SK-N-SH treated with all-trans-retinoic acid at 6 μM for 48 hours (cell line): Measurements from ENCODE around the gene CCDC88B.

Source experiments
- BACH2 ChIP-seq: fragments of 250-450 bp; sonication (Bioruptor Pico); IDR thresholded peaks from 2 replicates; pipeline ENCODE4 v1.9.0; 2021; ENCODE audit warnings: mild to moderate bottlenecking, borderline replicate concordance
- CREB5 ChIP-seq: fragments of 250-450 bp; sonication (Bioruptor Pico); IDR thresholded peaks from 2 replicates; pipeline ENCODE4 v1.5.1; 2020; ENCODE audit warnings: low read depth, mild to moderate bottlenecking, moderate library complexity
- ESRRG ChIP-seq: fragments of 250-450 bp; sonication (Bioruptor Pico); IDR thresholded peaks from 2 replicates; pipeline ENCODE4 v1.6.1; 2021; ENCODE audit warnings: mild to moderate bottlenecking
- OSR1 ChIP-seq: fragments of 250-450 bp; sonication (Bioruptor Pico); IDR thresholded peaks from 2 replicates; pipeline ENCODE4 v1.8.0; 2022; ENCODE audit warnings: moderate library complexity, mild to moderate bottlenecking, inconsistent platforms
- PATZ1 ChIP-seq: fragments of 250-450 bp; sonication (Bioruptor Pico); IDR thresholded peaks from 2 replicates; pipeline ENCODE4 v1.8.0; 2020; ENCODE audit warnings: mild to moderate bottlenecking, moderate library complexity, borderline replicate concordance
- PPARA ChIP-seq: fragments of 250-450 bp; sonication (Bioruptor Pico); IDR thresholded peaks from 2 replicates; pipeline ENCODE4 v1.5.0; 2020; ENCODE audit warnings: mild to moderate bottlenecking, borderline replicate concordance
- RARB ChIP-seq: fragments of 250-450 bp; sonication (Bioruptor Pico); IDR thresholded peaks from 2 replicates; pipeline ENCODE4 v1.8.0; 2021; ENCODE audit warnings: mild to moderate bottlenecking, moderate library complexity
- TCF4 ChIP-seq: fragments of 250-450 bp; sonication (Bioruptor Pico); IDR thresholded peaks from 2 replicates; pipeline ENCODE4 v1.8.0; 2021; ENCODE audit warnings: mild to moderate bottlenecking, moderate library complexity, borderline replicate concordance
- TOX ChIP-seq: fragments of 250-450 bp; sonication (Bioruptor Pico); IDR thresholded peaks from 2 replicates; pipeline ENCODE4 v1.8.0; 2021; ENCODE audit warnings: mild to moderate bottlenecking, moderate library complexity, borderline replicate concordance
- ZFP3 ChIP-seq: fragments of 250-450 bp; sonication (Bioruptor Pico); IDR thresholded peaks from 2 replicates; pipeline ENCODE4 v1.5.0; 2020; ENCODE audit warnings: mild to moderate bottlenecking, moderate library complexity
- ZFP30 ChIP-seq: fragments of 450-650 bp; formaldehyde crosslinking; IDR thresholded peaks from 2 replicates; pipeline ENCODE4 v1.5.0; 2022; ENCODE audit warnings: mild to moderate bottlenecking, moderate library complexity
- ZNF565 ChIP-seq: fragments of 450-650 bp; formaldehyde crosslinking; conservative IDR thresholded peaks from 2 replicates; pipeline ENCODE4 v1.5.0; 2020; ENCODE audit warnings: low read depth, mild to moderate bottlenecking, moderate library complexity
- ZNF70 ChIP-seq: fragments of 450-650 bp; formaldehyde crosslinking; IDR thresholded peaks from 2 replicates; pipeline ENCODE4 v1.5.0; 2020; ENCODE audit warnings: mild to moderate bottlenecking, moderate library complexity
- ZNF8 ChIP-seq: fragments of 450-650 bp; formaldehyde crosslinking; IDR thresholded peaks from 2 replicates; pipeline ENCODE4 v1.5.0; 2020; ENCODE audit warnings: mild to moderate bottlenecking, moderate library complexity

GRCh38 chr11:64290352-64291261, 49.4 kb upstream of the CCDC88B start:
- TF ChIP-seq RARB (no peak), OSR1 (no peak), CREB5 (CRISPR knock-in tag) (no peak), PATZ1 (CRISPR knock-in tag) (no peak), ZNF8 (no peak), ZFP30 (no peak), ZNF565 (no peak), ZNF70 (CRISPR knock-in tag) (no peak), TOX (no peak), ZFP3 (CRISPR knock-in tag) (no peak), ESRRG (CRISPR knock-in tag) (no peak), TCF4 (CRISPR knock-in tag) (no peak), BACH2 (CRISPR knock-in tag) (no peak), PPARA (no peak)
